H9 (cell line): ENCODE results near the gene IPPK. TPM values are rescaled to one million over a fixed set of nuclear protein-coding genes. Genes with fewer than 3 reads are reported as not detected.

Experiments
- DNase-seq: peaks from one replicate; pipeline ENCODE4 v3.0.0-alpha.2; 2017
- H2AFZ ChIP-seq: one replicate; pipeline ENCODE4 v1.6.1; 2013; ENCODE audit warnings: mild to moderate bottlenecking, low read length, control low read depth, moderate library complexity
- H2AK5ac ChIP-seq: 2 replicates; pipeline ENCODE4 v1.6.1; 2013; ENCODE audit warnings: low read length, control low read depth, mixed read lengths; ENCODE audit not compliant: insufficient read length
- H2BK120ac ChIP-seq: one replicate; pipeline ENCODE4 v1.6.1; 2013; ENCODE audit warnings: low read depth, mild to moderate bottlenecking, low read length, control low read depth, inconsistent platforms; ENCODE audit not compliant: poor library complexity, severe bottlenecking
- H2BK12ac ChIP-seq: 2 replicates; pipeline ENCODE4 v1.6.1; 2013; ENCODE audit warnings: low read length, control low read depth, mixed read lengths, low read depth; ENCODE audit not compliant: insufficient read length
- H2BK15ac ChIP-seq: 2 replicates; pipeline ENCODE4 v1.6.1; 2013; ENCODE audit warnings: low read depth, low read length, control low read depth
- H2BK20ac ChIP-seq: one replicate; pipeline ENCODE4 v1.6.1; 2013; ENCODE audit warnings: low read depth, mild to moderate bottlenecking, low read length, control low read depth, inconsistent platforms; ENCODE audit not compliant: poor library complexity, severe bottlenecking
- H2BK5ac ChIP-seq: 2 replicates; pipeline ENCODE4 v1.6.1; 2013; ENCODE audit warnings: low read length, control low read depth, mixed read lengths; ENCODE audit not compliant: insufficient read length
- H3K14ac ChIP-seq: 2 replicates; pipeline ENCODE4 v1.6.1; 2013; ENCODE audit warnings: low read length, control low read depth; ENCODE audit not compliant: insufficient read depth
- H3K18ac ChIP-seq: 2 replicates; pipeline ENCODE4 v1.6.1; 2013; ENCODE audit warnings: low read depth, mild to moderate bottlenecking, mixed read lengths, low read length, control low read depth; ENCODE audit not compliant: insufficient read length
- H3K23ac ChIP-seq: 2 replicates; pipeline ENCODE4 v1.6.1; 2013; ENCODE audit warnings: low read length, control low read depth, mixed read lengths, low read depth; ENCODE audit not compliant: insufficient read length
- H3K23me2 ChIP-seq: 2 replicates; pipeline ENCODE4 v1.6.1; 2013; ENCODE audit warnings: low read depth, mild to moderate bottlenecking, mixed read lengths, low read length, control low read depth; ENCODE audit not compliant: insufficient read length, poor library complexity, severe bottlenecking
- H3K27ac ChIP-seq: 2 replicates; pipeline ENCODE4 v1.5.1; 2013; ENCODE audit warnings: low read length, control low read depth, mixed read lengths, low read depth; ENCODE audit not compliant: insufficient read length
- H3K27me3 ChIP-seq: 2 replicates; pipeline ENCODE4 v1.6.1; 2013; ENCODE audit warnings: low read length, control low read depth, inconsistent platforms; ENCODE audit not compliant: insufficient read depth
- H3K4ac ChIP-seq: 2 replicates; pipeline ENCODE4 v1.6.1; 2013; ENCODE audit warnings: low read depth, mild to moderate bottlenecking, control low read depth, inconsistent platforms, low read length, moderate library complexity
- H3K4me1 ChIP-seq: 2 replicates; pipeline ENCODE4 v1.6.1; 2013; ENCODE audit warnings: low read length, control low read depth, inconsistent platforms; ENCODE audit not compliant: insufficient read depth
- H3K4me2 ChIP-seq: 2 replicates; pipeline ENCODE4 v1.6.1; 2013; ENCODE audit warnings: low read length, control low read depth, mixed read lengths; ENCODE audit not compliant: insufficient read length, insufficient read depth
- H3K56ac ChIP-seq: 2 replicates; pipeline ENCODE4 v1.6.1; 2013; ENCODE audit warnings: low read depth, mild to moderate bottlenecking, mixed read lengths, low read length, control low read depth; ENCODE audit not compliant: insufficient read length
- H3K79me1 ChIP-seq: 2 replicates; pipeline ENCODE4 v1.6.1; 2013; ENCODE audit warnings: low read depth, mild to moderate bottlenecking, moderate library complexity, low read length, control low read depth, inconsistent platforms; ENCODE audit not compliant: insufficient read depth, poor library complexity, severe bottlenecking
- H3K79me2 ChIP-seq: 2 replicates; pipeline ENCODE4 v1.6.1; 2013; ENCODE audit warnings: low read length, control low read depth, inconsistent platforms; ENCODE audit not compliant: insufficient read depth
- H3K9ac ChIP-seq: 2 replicates; pipeline ENCODE4 v1.6.1; 2013; ENCODE audit warnings: low read length, control low read depth, mixed read lengths; ENCODE audit not compliant: insufficient read length; ENCODE audit errors: extremely low read depth
- H3K9me3 ChIP-seq: one replicate; pipeline ENCODE4 v1.6.1; 2013; ENCODE audit warnings: low read depth, low read length, inconsistent platforms; ENCODE audit not compliant: control insufficient read depth
- H3T11ph ChIP-seq: one replicate; pipeline ENCODE4 v1.6.1; 2013; ENCODE audit warnings: mild to moderate bottlenecking, low read length, control low read depth, inconsistent platforms
- H4K20me1 ChIP-seq: one replicate; pipeline ENCODE4 v1.6.1; 2013; ENCODE audit not compliant: control insufficient read depth, insufficient read length, insufficient read depth
- H4K5ac ChIP-seq: 2 replicates; pipeline ENCODE4 v1.6.1; 2013; ENCODE audit warnings: low read depth, mild to moderate bottlenecking, mixed read lengths, low read length, control low read depth; ENCODE audit not compliant: insufficient read length
- H4K8ac ChIP-seq: replicated peaks from 2 replicates; pipeline ENCODE4 v1.6.1; 2013; ENCODE audit warnings: low read length, control low read depth, mixed read lengths, low read depth; ENCODE audit not compliant: insufficient read length
- H4K91ac ChIP-seq: 2 replicates; pipeline ENCODE4 v1.6.1; 2013; ENCODE audit warnings: low read depth, mild to moderate bottlenecking, moderate library complexity, mixed read lengths, low read length, control low read depth; ENCODE audit not compliant: insufficient read length
- H3K27ac Mint-ChIP-seq, 3 experiments: 2 replicates in 2 of 3; 3 replicates in 1 of 3; pipeline ENCODE4 v1.8.0; 2020 to 2021; ENCODE audit warnings: mixed read lengths in 3 of 3, mild to moderate bottlenecking in 1 of 3, moderate library complexity in 1 of 3
- H3K27me3 Mint-ChIP-seq: 2 replicates; pipeline ENCODE4 v1.8.0; 2021; ENCODE audit warnings: low read depth, mild to moderate bottlenecking, moderate library complexity, mixed read lengths
- H3K36me3 Mint-ChIP-seq, 3 experiments: 2 replicates in 2 of 3; 3 replicates in 1 of 3; pipeline ENCODE4 v1.8.0; 2020 to 2021; ENCODE audit warnings: low read depth in 3 of 3, mixed read lengths in 3 of 3; ENCODE audit not compliant: insufficient read depth in 1 of 3
- H3K4me1 Mint-ChIP-seq, 2 experiments: 2 replicates each; pipeline ENCODE4 v1.8.0; 2020; ENCODE audit warnings: mixed read lengths in 2 of 2
- H3K4me3 Mint-ChIP-seq, 2 experiments: 2 replicates in 1 of 2; 3 replicates in 1 of 2; pipeline ENCODE4 v1.8.0; 2020 to 2021; ENCODE audit warnings: mild to moderate bottlenecking in 2 of 2, mixed read lengths in 2 of 2, moderate library complexity in 1 of 2
- H3K9me3 Mint-ChIP-seq, 2 experiments: 2 replicates in 1 of 2; 3 replicates in 1 of 2; pipeline ENCODE4 v1.8.0; 2020; ENCODE audit warnings: mild to moderate bottlenecking in 2 of 2, mixed read lengths in 2 of 2, moderate library complexity in 1 of 2
- CTCF ChIP-seq: fragments of 200-600 bp; sonication (generic); conservative IDR thresholded peaks from 3 replicates; pipeline ENCODE4 v1.8.0; 2021; ENCODE audit warnings: antibody characterized with exemption, mild to moderate bottlenecking
- WGBS: extraction: QIAGEN DNeasy Blood & Tissue Kit; methylation state at CpG from one replicate; pipeline ENCODE4 v1.1.7; 2013; ENCODE audit warnings: missing lambda C conversion rate, low lambda C conversion rate, mixed read lengths; ENCODE audit not compliant: insufficient read length; ENCODE audit errors: extremely low coverage; 5-methylcytosine and 5-hydroxymethylcytosine counted together
- total RNA-seq: library from RNA; stranded (reverse); gene quantifications from 2 replicates; pipeline ENCODE4 v1.2.1, GENCODE V29; 2021

IPPK gene
- total RNA-seq, 1 experiment from 2014 or later, result 10.7 TPM

- no peak overlapping the region for H3K23ac ChIP-seq
- no peak overlapping the region for H3K14ac ChIP-seq
- no peaks in the 10 kb centered on the region for H3K4me1 ChIP-seq
- no peak overlapping the region for H4K5ac ChIP-seq
- H3K9ac ChIP-seq, result no peak overlapping the region
- no peaks in the 10 kb centered on the region for H3K79me2 ChIP-seq
- WGBS, result no CpG with 5 or more reads among the region's 13 CpGs
- H2BK120ac ChIP-seq, result no peak overlapping the region
- no peak overlapping the region for H3K56ac ChIP-seq
- H4K20me1 ChIP-seq, result no peaks in the 10 kb centered on the region
- no peak overlapping the region for H3K4me3 Mint-ChIP-seq
- H2AFZ ChIP-seq, result no peak overlapping the region
- DNase-seq, result peak; percentile 7
- H3K27me3 Mint-ChIP-seq, result no peaks in the 10 kb centered on the region
- H3K4me1 Mint-ChIP-seq, result no peaks in the 10 kb centered on the region
- no peak overlapping the region for H3T11ph ChIP-seq
- no peak overlapping the region for H4K91ac ChIP-seq
- no peaks in the 10 kb centered on the region for H3K9me3 ChIP-seq
- no peak for TF ChIP-seq CTCF
- H3K18ac ChIP-seq, result no peak overlapping the region
- no peak overlapping the region for H2AK5ac ChIP-seq
- H2BK5ac ChIP-seq, result no peak overlapping the region
- H3K23me2 ChIP-seq, result no peaks in the 10 kb centered on the region
- H3K4ac ChIP-seq, result no peak overlapping the region
- H3K4me2 ChIP-seq, result no peak overlapping the region
- H3K27ac ChIP-seq, result no peak overlapping the region
- H3K36me3 Mint-ChIP-seq, result peaks cover 16 to 45% (median 41%) of the 10 kb centered on the region in 3 experiments; a peak in 6 of 7 replicates
- no peak overlapping the region for H2BK20ac ChIP-seq
- H3K27ac Mint-ChIP-seq, result no peak overlapping the region; a peak in 1 of 7 replicates
- H2BK12ac ChIP-seq, result no peak overlapping the region
- peaks cover 0 to 6% of the 10 kb centered on the region in 2 experiments; a peak in 1 of 5 replicates for H3K9me3 Mint-ChIP-seq
- no peak overlapping the region for H4K8ac ChIP-seq
- no peaks in the 10 kb centered on the region for H3K79me1 ChIP-seq
- H3K27me3 ChIP-seq, result no peaks in the 10 kb centered on the region
- H2BK15ac ChIP-seq, result no peak overlapping the region
Observed at GRCh38 chr9:92631452-92632343, 38.2 kb downstream of the IPPK start.
